ENCODE data around the gene TRPM2. TPM values are rescaled to one million over a fixed set of nuclear protein-coding genes. Genes with fewer than 3 reads are reported as not detected.
"Not testable (repeated sequence)": the region's sequence is repeated elsewhere in the genome, so short reads cannot be mapped to it uniquely, and the experiment has no call there.

The TRPM2 gene
- total and polyA plus RNA-seq, 8 donors = 1.3 to 10.3 (median 2.4) TPM

DNA sequence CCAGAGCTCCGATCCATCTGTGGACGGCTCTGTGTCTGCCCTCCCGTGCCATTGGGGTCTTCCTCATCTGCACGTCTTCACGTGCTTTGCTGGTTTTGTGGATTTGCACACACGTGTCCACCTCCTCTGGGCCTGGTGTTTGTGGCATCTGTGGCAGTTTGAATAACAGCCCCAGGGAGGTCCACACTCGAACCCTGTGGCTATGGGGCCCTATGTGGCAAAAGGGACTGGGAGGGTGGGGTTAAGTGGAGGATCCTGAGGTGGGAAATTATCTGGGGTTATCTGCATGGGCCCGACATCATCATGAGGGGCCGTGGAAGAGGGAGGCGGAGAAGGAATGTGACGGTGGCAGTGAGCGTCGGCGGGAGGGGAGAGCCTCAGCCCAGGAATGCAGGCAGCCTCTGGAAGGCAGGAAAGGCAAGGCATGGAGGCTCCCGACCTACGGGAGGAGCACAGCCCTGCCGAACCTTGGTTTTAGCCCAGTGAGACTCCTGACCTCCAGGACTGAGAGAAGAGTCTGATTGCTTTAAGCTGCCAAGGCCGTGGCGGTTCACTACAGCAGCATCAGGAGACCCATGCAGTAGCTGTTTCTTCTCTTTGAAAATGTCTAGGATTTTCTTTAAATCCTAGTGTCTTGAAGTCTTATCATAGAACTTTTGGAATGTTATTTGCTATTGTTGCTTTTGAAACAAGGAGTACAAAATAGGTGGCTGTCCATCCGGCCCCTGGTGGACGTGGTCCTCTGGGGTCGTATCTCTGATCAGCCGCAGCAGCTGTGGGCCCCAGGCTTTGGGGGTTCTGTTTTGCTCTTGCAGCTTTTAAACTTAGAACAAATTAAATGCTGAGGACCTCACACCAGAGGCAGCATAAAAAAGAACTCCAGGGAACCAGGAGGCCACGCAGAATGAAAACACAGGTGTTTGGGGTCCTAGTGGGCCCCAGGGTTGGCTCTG, 61.9 kb downstream of the TRPM2 start:
- H3K4me1 ChIP-seq = no peaks in the 10 kb centered on the region
- WGBS, 5 donors = 52 to 63% (median 60%) methylated on average over 22 to 24 of the region's 24 CpGs
- TF ChIP-seq EP300 (IDR thresholded peaks at IDR 0.05) = no peak
- no peak for TF ChIP-seq POLR2AphosphoS5 (IDR thresholded peaks at IDR 0.05)
- TF ChIP-seq, protein P1, sequence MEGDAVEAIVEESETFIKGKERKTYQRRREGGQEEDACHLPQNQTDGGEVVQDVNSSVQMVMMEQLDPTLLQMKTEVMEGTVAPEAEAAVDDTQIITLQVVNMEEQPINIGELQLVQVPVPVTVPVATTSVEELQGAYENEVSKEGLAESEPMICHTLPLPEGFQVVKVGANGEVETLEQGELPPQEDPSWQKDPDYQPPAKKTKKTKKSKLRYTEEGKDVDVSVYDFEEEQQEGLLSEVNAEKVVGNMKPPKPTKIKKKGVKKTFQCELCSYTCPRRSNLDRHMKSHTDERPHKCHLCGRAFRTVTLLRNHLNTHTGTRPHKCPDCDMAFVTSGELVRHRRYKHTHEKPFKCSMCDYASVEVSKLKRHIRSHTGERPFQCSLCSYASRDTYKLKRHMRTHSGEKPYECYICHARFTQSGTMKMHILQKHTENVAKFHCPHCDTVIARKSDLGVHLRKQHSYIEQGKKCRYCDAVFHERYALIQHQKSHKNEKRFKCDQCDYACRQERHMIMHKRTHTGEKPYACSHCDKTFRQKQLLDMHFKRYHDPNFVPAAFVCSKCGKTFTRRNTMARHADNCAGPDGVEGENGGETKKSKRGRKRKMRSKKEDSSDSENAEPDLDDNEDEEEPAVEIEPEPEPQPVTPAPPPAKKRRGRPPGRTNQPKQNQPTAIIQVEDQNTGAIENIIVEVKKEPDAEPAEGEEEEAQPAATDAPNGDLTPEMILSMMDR (IDR thresholded peaks at IDR 0.05) = no peak
- TF ChIP-seq POLR2A (IDR thresholded peaks at IDR 0.05) = no peak
- no peak overlapping the region for H3K27ac ChIP-seq
- peaks cover 0 to 44% (median 0%) of the 10 kb centered on the region in 3 donors for H3K27me3 ChIP-seq
- intact Hi-C loops (cut with DNase I; ENCODE audit: low total_unique reads) = no loop called here
- H3K36me3 ChIP-seq = peaks cover 0 to 40% (median 0%) of the 10 kb centered on the region in 4 donors
- no peak for DNase-seq
- no peaks in the 10 kb centered on the region for H3K9me3 ChIP-seq
- H3K4me3 ChIP-seq = no peak overlapping the region

DNA sequence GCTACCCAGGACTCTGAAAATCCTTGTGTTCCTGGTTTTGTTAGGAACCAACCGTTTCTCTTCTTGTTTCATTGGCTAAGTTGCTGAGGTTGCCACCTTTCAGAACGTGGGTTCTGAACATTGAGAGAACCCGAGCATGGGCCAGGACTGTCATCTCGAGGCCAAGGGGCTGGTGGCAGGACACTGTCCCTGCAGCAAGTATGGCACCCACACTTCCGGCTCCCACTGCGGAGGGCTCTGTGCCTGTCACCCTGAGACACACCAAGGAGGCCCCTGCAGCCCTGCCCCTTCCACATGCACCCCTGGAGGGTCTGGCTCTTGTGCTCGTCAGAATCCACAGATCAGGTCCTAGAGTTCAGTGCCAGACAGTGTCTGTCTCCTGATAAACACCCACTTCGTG, 62.8 kb downstream of the TRPM2 start:
- TF ChIP-seq, protein P1 (IDR thresholded peaks at IDR 0.05) = no peak
- TF ChIP-seq EP300 (IDR thresholded peaks at IDR 0.05) (no peak), POLR2A (IDR thresholded peaks at IDR 0.05) (no peak), POLR2AphosphoS5 (IDR thresholded peaks at IDR 0.05) (no peak)
- H3K27ac ChIP-seq = no peak overlapping the region
- no peaks in the 10 kb centered on the region for H3K9me3 ChIP-seq
- H3K27me3 ChIP-seq = peaks cover 0 to 44% (median 0%) of the 10 kb centered on the region in 3 donors
- no peak for DNase-seq
- intact Hi-C loops (cut with DNase I; ENCODE audit: low total_unique reads) = no loop called here
- H3K36me3 ChIP-seq = peaks cover 0 to 40% (median 0%) of the 10 kb centered on the region in 4 donors
- H3K4me1 ChIP-seq = no peaks in the 10 kb centered on the region
- no peak overlapping the region for H3K4me3 ChIP-seq
- 66 to 82% (median 72%) methylated on average over 8 of the region's 8 CpGs for WGBS, 5 donors

DNA sequence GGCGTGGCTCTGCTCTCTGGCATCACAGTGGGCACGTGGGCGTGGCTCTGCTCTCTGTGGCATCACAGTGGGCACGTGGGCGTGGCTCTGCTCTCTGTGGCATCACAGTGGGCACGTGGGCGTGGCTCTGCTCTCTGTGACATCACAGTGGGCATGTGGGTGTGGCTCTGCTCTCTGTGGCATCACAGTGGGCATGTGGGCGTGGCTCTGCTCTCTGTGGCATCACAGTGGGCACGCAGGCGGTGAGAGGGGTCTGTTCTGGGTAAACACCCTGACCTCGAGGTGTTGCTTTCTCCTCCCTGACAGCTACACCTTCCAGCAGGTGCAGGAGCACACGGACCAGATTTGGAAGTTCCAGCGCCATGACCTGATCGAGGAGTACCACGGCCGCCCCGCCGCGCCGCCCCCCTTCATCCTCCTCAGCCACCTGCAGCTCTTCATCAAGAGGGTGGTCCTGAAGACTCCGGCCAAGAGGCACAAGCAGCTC, 64.2 kb downstream of the TRPM2 start:
- H3K9me3 ChIP-seq; H3K4me1 ChIP-seq; intact Hi-C loops (cut with DNase I; ENCODE audit: low total_unique reads); H3K27ac ChIP-seq; H3K4me3 ChIP-seq; DNase-seq: not testable (repeated sequence)
- H3K36me3 ChIP-seq = peaks cover 0 to 40% (median 0%) of the 10 kb centered on the region in 4 donors
- H3K27me3 ChIP-seq = peaks cover 0 to 44% (median 0%) of the 10 kb centered on the region in 3 donors
- 86 to 95% (median 94%) methylated on average over 14 to 21 of the region's 21 CpGs for WGBS, 5 donors

DNA sequence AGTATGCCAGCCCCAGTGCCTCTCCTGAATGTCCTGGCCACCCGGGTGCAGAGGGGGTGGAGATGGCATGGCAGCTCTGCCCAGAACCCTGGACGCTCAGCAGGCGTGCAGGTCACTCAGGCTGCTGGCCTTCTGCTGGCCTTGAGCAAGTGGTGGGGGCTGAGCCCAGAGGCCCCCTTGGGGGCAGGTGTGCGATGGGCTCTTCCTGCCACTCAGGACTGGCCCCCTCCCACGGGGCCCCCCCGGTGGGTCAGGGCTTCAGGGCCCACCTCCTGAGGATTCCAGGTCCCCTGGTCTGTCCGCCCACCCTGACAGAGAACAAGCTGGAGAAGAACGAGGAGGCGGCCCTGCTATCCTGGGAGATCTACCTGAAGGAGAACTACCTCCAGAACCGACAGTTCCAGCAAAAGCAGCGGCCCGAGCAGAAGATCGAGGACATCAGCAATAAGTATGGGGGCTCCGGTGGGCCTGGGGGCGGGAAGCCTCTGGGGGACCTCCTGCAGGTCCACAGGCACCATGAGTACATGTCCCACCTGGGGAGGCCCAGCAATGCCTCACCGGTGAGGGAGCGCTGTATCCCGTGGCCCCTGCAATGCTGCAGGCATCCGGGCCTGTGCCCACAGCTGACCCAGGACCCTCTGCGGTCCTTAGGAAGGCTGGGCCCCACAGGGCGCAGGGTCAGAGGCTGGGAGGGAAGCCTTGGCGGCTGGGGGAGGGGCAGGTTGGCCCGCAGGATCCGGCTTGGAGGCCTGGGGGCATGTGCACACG, 64.9 kb downstream of the TRPM2 start:
- no peak for DNase-seq
- Histone ChIP-seq H3K4me1 (no peaks in the 10 kb centered on the region), H3K36me3 (peaks cover 0 to 40% (median 0%) of the 10 kb centered on the region in 4 donors), H3K9me3 (no peaks in the 10 kb centered on the region), H3K27ac (no peak overlapping the region), H3K27me3 (peaks cover 0 to 43% (median 0%) of the 10 kb centered on the region in 3 donors), H3K4me3 (no peak overlapping the region)
- intact Hi-C loops (cut with DNase I; ENCODE audit: low total_unique reads) = no loop called here
- TF ChIP-seq, protein P1 (IDR thresholded peaks at IDR 0.05) = no peak
- TF ChIP-seq POLR2AphosphoS5 (IDR thresholded peaks at IDR 0.05) (no peak), POLR2A (IDR thresholded peaks at IDR 0.05) (no peak)
- 86 to 93% (median 91%) methylated on average over 7 to 25 of the region's 25 CpGs for WGBS, 5 donors

All from stomach (tissue), 9 donors.